HepG2 (cell line): ENCODE results near the gene DOK1. TPM values are rescaled to one million over a fixed set of nuclear protein-coding genes. Genes with fewer than 3 reads are reported as not detected.

Experiments
- ATAC-seq: fragments of 200-7000 bp; cut with Tn5 transposase; 3 replicates; pipeline ENCODE4 v1.9.1; 2020; ENCODE audit warnings: mild to moderate bottlenecking, moderate library complexity
- BruUV-seq: library from RNA; stranded (reverse); fragments of 400-500 nt; replicated peaks from 2 replicates; lab custom pipeline; 2021; lab: Mats Ljungman, UMichigan
- CTCF ChIA-PET: fragments of 300-600 bp; formaldehyde crosslinking; extraction: SDS; loops from one replicate; lab custom pipeline; 2021; ENCODE audit warnings: low total read pairs, inconsistent platforms, low intra/inter-chr PET ratio; lab: Yijun Ruan, JAX
- POLR2A ChIA-PET: fragments of 350-600 bp; sonication (Branson Sonifier 250); formaldehyde crosslinking; loops from one replicate; lab custom pipeline; 2020; ENCODE audit warnings: antibody characterized with exemption, inconsistent platforms; lab: Yijun Ruan, JAX
- DNase-seq: peaks from one replicate; pipeline ENCODE4 v3.0.0-alpha.2; 2015; ENCODE audit warnings: low spot score
- FAIRE-seq: peaks from 3 replicates; lab custom pipeline; 2011; peaks lifted over from hg19 to GRCh38; lab: Jason Lieb, UNC
- H2AFZ ChIP-seq: one replicate; pipeline ENCODE4 v1.6.1; 2011; ENCODE audit warnings: low read length, inconsistent platforms
- H3K27ac ChIP-seq: fragments of 300-600 bp; 3 replicates; pipeline ENCODE4 v1.8.0; 2011; ENCODE audit warnings: mixed run types, mild to moderate bottlenecking, mixed read lengths, low read length, inconsistent platforms; ENCODE audit not compliant: insufficient read depth; ENCODE audit errors: extremely low read length
- H3K27me3 ChIP-seq, 2 experiments: fragments of 200-600 bp in 1 of 2; 2 replicates in 1 of 2; 3 replicates in 1 of 2; pipeline versions ENCODE4 v1.6.0 to v1.8.0; 2011; ENCODE audit warnings: low read length in 2 of 2, mild to moderate bottlenecking in 2 of 2, moderate library complexity in 2 of 2, inconsistent platforms in 1 of 2; ENCODE audit not compliant: insufficient read depth in 2 of 2, control insufficient read depth in 1 of 2
- H3K36me3 ChIP-seq, 2 experiments: fragments of 200-600 bp in 1 of 2; replicated peaks in 1 of 2; 2 replicates in 1 of 2; 3 replicates in 1 of 2; pipeline versions ENCODE4 v1.5.1 to v1.8.0; 2011; ENCODE audit warnings: low read length in 2 of 2, inconsistent platforms in 1 of 2; ENCODE audit not compliant: insufficient read depth in 2 of 2, control insufficient read depth in 1 of 2
- H3K4me1 ChIP-seq: 2 replicates; pipeline ENCODE4 v1.5.1; 2012; ENCODE audit warnings: low read length, inconsistent platforms; ENCODE audit not compliant: insufficient read depth
- H3K4me2 ChIP-seq: 2 replicates; pipeline ENCODE4 v1.6.0; 2011; ENCODE audit warnings: low read depth, low read length, inconsistent platforms
- H3K4me3 ChIP-seq, 3 experiments: fragments of 200-600 bp in 1 of 3; sonication (generic), shearing (Covaris generic) in 1 of 3; replicated peaks in 1 of 3; 2 replicates each; pipeline ENCODE4 v1.5.1; 2011 to 2016; ENCODE audit warnings: low read length in 3 of 3, inconsistent platforms in 2 of 3, low read depth in 2 of 3, mild to moderate bottlenecking in 2 of 3, control low read depth in 1 of 3, mixed read lengths in 1 of 3; ENCODE audit not compliant: insufficient read depth in 1 of 3
- H3K79me2 ChIP-seq: one replicate; pipeline ENCODE4 v1.6.1; 2011; ENCODE audit warnings: low read length, inconsistent platforms; ENCODE audit not compliant: insufficient read depth
- H3K9ac ChIP-seq: 2 replicates; pipeline ENCODE4 v1.6.0; 2011; ENCODE audit warnings: mild to moderate bottlenecking, low read depth, low read length, inconsistent platforms; ENCODE audit not compliant: insufficient read depth
- H3K9me3 ChIP-seq: 2 replicates; pipeline ENCODE4 v1.5.1; 2012; ENCODE audit warnings: mild to moderate bottlenecking, low read length
- H4K20me1 ChIP-seq: 2 replicates; pipeline ENCODE4 v1.6.0; 2011; ENCODE audit warnings: inconsistent platforms, mild to moderate bottlenecking, low read length, moderate library complexity; ENCODE audit not compliant: insufficient read depth
- ADNP ChIP-seq: sonication (generic); formaldehyde crosslinking; IDR thresholded peaks from 2 replicates; pipeline ENCODE4 v1.4.0; 2020; ENCODE audit warnings: missing genetic modification reagents
- ATF5 ChIP-seq: sonication (generic); formaldehyde crosslinking; IDR thresholded peaks from 2 replicates; pipeline ENCODE4 v1.4.0; 2020; ENCODE audit warnings: mild to moderate bottlenecking, low read depth, missing genetic modification reagents
- CEBPB ChIP-seq: IDR thresholded peaks from 2 replicates; pipeline ENCODE4 v1.6.1; 2011; ENCODE audit warnings: low read depth, low read length, improper control_type of control experiment, borderline replicate concordance
- HNRNPL ChIP-seq: fragments of 200-400 bp; formaldehyde crosslinking; IDR thresholded peaks from 2 replicates; pipeline ENCODE4 v1.6.1; 2017; ENCODE audit warnings: mild to moderate bottlenecking, low read depth, low read length
- PHF8 ChIP-seq: sonication (generic); formaldehyde crosslinking; IDR thresholded peaks from 2 replicates; pipeline ENCODE4 v1.5.0; 2020; ENCODE audit warnings: missing genetic modification reagents
- POGK ChIP-seq: sonication (generic); formaldehyde crosslinking; conservative IDR thresholded peaks from 2 replicates; pipeline ENCODE4 v1.8.0; 2022; ENCODE audit warnings: mild to moderate bottlenecking, moderate library complexity, missing genetic modification reagents
- PPARG ChIP-seq: conservative IDR thresholded peaks from 2 replicates; pipeline ENCODE4 v1.6.1; 2016; ENCODE audit warnings: missing biosample characterization, missing genetic modification reagents
- SALL1 ChIP-seq: sonication (generic); formaldehyde crosslinking; IDR thresholded peaks from 2 replicates; pipeline ENCODE4 v1.8.0; 2022; ENCODE audit warnings: mild to moderate bottlenecking, missing genetic modification reagents
- TFDP1 ChIP-seq: IDR thresholded peaks from 2 replicates; pipeline ENCODE4 v1.6.1; 2016; ENCODE audit warnings: missing compliant biosample characterization, missing genetic modification reagents, borderline replicate concordance
- ZBTB20 ChIP-seq: sonication (generic); formaldehyde crosslinking; IDR thresholded peaks from 2 replicates; pipeline ENCODE4 v1.8.1; 2023; ENCODE audit warnings: missing genetic modification reagents, low read depth, mild to moderate bottlenecking, borderline replicate concordance
- ZBTB4 ChIP-seq: sonication (generic); formaldehyde crosslinking; IDR thresholded peaks from 2 replicates; pipeline ENCODE4 v1.4.0; 2020; ENCODE audit warnings: missing genetic modification reagents, mild to moderate bottlenecking, borderline replicate concordance
- ZNF136 ChIP-seq: sonication (generic); formaldehyde crosslinking; IDR thresholded peaks from 2 replicates; pipeline ENCODE4 v1.8.1; 2022; ENCODE audit warnings: low read depth, mild to moderate bottlenecking, moderate library complexity, missing genetic modification reagents
- ZNF33B ChIP-seq: sonication (generic); formaldehyde crosslinking; IDR thresholded peaks from 2 replicates; pipeline ENCODE4 v1.5.1; 2020; ENCODE audit warnings: mild to moderate bottlenecking, missing genetic modification reagents
- ZNF513 ChIP-seq: sonication (generic); formaldehyde crosslinking; conservative IDR thresholded peaks from 2 replicates; pipeline ENCODE4 v1.5.0; 2020; ENCODE audit warnings: missing genetic modification reagents
- ZNF547 ChIP-seq: sonication (generic); formaldehyde crosslinking; IDR thresholded peaks from 2 replicates; pipeline ENCODE4 v1.5.1; 2020; ENCODE audit warnings: mild to moderate bottlenecking, missing genetic modification reagents
- ZNF572 ChIP-seq: sonication (generic); formaldehyde crosslinking; IDR thresholded peaks from 2 replicates; pipeline ENCODE4 v1.5.1; 2020; ENCODE audit warnings: mild to moderate bottlenecking, missing genetic modification reagents
- WGBS: methylation state at CpG from one replicate; pipeline ENCODE4 v1.1.6; 2017; ENCODE audit warnings: low lambda C conversion rate; 5-methylcytosine and 5-hydroxymethylcytosine counted together
- in situ Hi-C: cut with HindIII; loops from 2 replicates; pipeline ENCODE4 v1.10.0; 2017; ENCODE audit warnings: low pct_unique_long_range_greater_than_20kb; ENCODE audit not compliant: extremely low pct_ligation_motif_present
- intact Hi-C: fragments of 100-400 bp; cut with micrococcal nuclease; formaldehyde crosslinking; loops from one replicate; pipeline ENCODE4 v1.10.0; 2022; ENCODE audit not compliant: unreplicated experiment
- polyA plus RNA-seq, 8 experiments: library from polyadenylated mRNA; depleted of rRNA in 3 of 8; stranded (reverse) in 7 of 8; unstranded in 1 of 8; fragments of >200 nt; fragmentation: Illumina TruSeq in 4 of 8; extraction: Trizol in 4 of 8; gene quantifications; 2 replicates each; pipeline versions ENCODE4 v1.2.1 to v1.2.3, GENCODE V29; 2011 to 2016; ENCODE audit warnings: low read depth in 4 of 8, missing spikeins in 1 of 8, mixed read lengths in 1 of 8; ENCODE audit not compliant: insufficient read depth in 1 of 8
- total RNA-seq, 5 experiments: library from RNA; depleted of rRNA; stranded (reverse); fragments of >200 nt; fragmentation: Illumina TruSeq; extraction: Trizol; gene quantifications; 2 replicates each; pipeline ENCODE4 v1.2.3, GENCODE V29; 2016; ENCODE audit warnings: low read depth in 1 of 5

Gene DOK1
- total and polyA plus RNA-seq, 2 of the 13 experiments (the other 11 are each of a cell fraction or from before 2014, with no cell fraction given): 0.53 to 0.74 TPM

GRCh38 chr2:74537140-74537539 lies 17.4 kb upstream of the DOK1 start (continued):
- TF ChIP-seq ZBTB20 (CRISPR knock-in tag) (no peak), HNRNPL (no peak), ZNF33B (CRISPR knock-in tag) (no peak), SALL1 (CRISPR knock-in tag) (no peak), POGK (no peak), ZNF136 (no peak), PPARG (CRISPR knock-in tag) (no peak)
- TF ChIP-seq, all 625 proteins: peak for 0

- POLR2A ChIA-PET: no interaction called here
- FAIRE-seq: no peak
- no peaks in the 10 kb centered on the region for H4K20me1 ChIP-seq
- H3K27ac ChIP-seq: no peak overlapping the region
- no peaks in the 10 kb centered on the region for H3K36me3 ChIP-seq
- peaks cover 4 to 33% of the 10 kb centered on the region in 2 experiments; a peak in 3 of 5 replicates for H3K27me3 ChIP-seq
- CTCF ChIA-PET: no interaction called here
- no peaks in the 10 kb centered on the region for H3K4me1 ChIP-seq
- ATAC-seq: no peak
- H3K4me3 ChIP-seq: no peak overlapping the region
- WGBS: 54% methylated on average over 7 of the region's 7 CpGs
- H3K9ac ChIP-seq: no peak overlapping the region
- H3K4me2 ChIP-seq: no peak overlapping the region
- in situ Hi-C loops (no loop called here), intact Hi-C loops (no loop called here)
- no TSS peak for BruUV-seq
- H3K79me2 ChIP-seq: no peaks in the 10 kb centered on the region
- DNase-seq: no peak
- no peak overlapping the region for H2AFZ ChIP-seq
- no peaks in the 10 kb centered on the region for H3K9me3 ChIP-seq
- TF ChIP-seq TFDP1 (no peak), ZNF547 (CRISPR knock-in tag) (no peak), ATF5 (CRISPR knock-in tag) (no peak), CEBPB (peak; percentile 91), ZBTB4 (CRISPR knock-in tag) (no peak), ADNP (CRISPR knock-in tag) (no peak), ZNF572 (CRISPR knock-in tag) (no peak), ZNF513 (CRISPR knock-in tag) (no peak), PHF8 (CRISPR knock-in tag) (no peak)
Observed at GRCh38 chr2:74538881-74539339, 15.6 kb upstream of the DOK1 start.
